GM18873 (cell line): ENCODE data around the gene SLC25A51.

Experiments used
- ATAC-seq: cut with Tn5 transposase; IDR thresholded peaks from one replicate; pipeline ENCODE4 v1.9.1; 2021; ENCODE audit warnings: mild to moderate bottlenecking, moderate library complexity, moderate number of reproducible peaks; ENCODE audit not compliant: unreplicated experiment, low FRiP score

The SLC25A51 gene

GRCh38 chr9:37938121-37938891 is 34.4 kb upstream of the SLC25A51 start:
- ATAC-seq = no peak

- no peak for ATAC-seq
Observed at GRCh38 chr9:37937366-37937765, 33.4 kb upstream of the SLC25A51 start.

- ATAC-seq = no peak
Observed at GRCh38 chr9:37936965-37937364, 33.0 kb upstream of the SLC25A51 start.

GRCh38 chr9:37936376-37936775 is 32.4 kb upstream of the SLC25A51 start:
- no peak for ATAC-seq

GRCh38 chr9:37935096-37935495 is 31.2 kb upstream of the SLC25A51 start:
- ATAC-seq = no peak

GRCh38 chr9:37931592-37931991 is 27.7 kb upstream of the SLC25A51 start:
- ATAC-seq = no peak

GRCh38 chr9:37929441-37929895 is 25.5 kb upstream of the SLC25A51 start:
- ATAC-seq = no peak

GRCh38 chr9:37928552-37929430 is 24.9 kb upstream of the SLC25A51 start:
- no peak for ATAC-seq

- no peak for ATAC-seq
Observed at GRCh38 chr9:37927601-37928551, 23.9 kb upstream of the SLC25A51 start.

GRCh38 chr9:37927132-37927531 is 23.2 kb upstream of the SLC25A51 start:
- no peak for ATAC-seq

GRCh38 chr9:37926737-37927118 is 22.8 kb upstream of the SLC25A51 start:
- no peak for ATAC-seq

GRCh38 chr9:37925786-37926736 is 22.1 kb upstream of the SLC25A51 start:
- no peak for ATAC-seq

GRCh38 chr9:37925006-37925405 is 21.1 kb upstream of the SLC25A51 start:
- no peak for ATAC-seq

GRCh38 chr9:37924538-37924937 is 20.6 kb upstream of the SLC25A51 start:
- no peak for ATAC-seq

- no peak for ATAC-seq
Observed at GRCh38 chr9:37923796-37924427, 20.0 kb upstream of the SLC25A51 start.

- no peak for ATAC-seq
Observed at GRCh38 chr9:37923118-37923795, 19.3 kb upstream of the SLC25A51 start.

- no peak for ATAC-seq
Observed at GRCh38 chr9:37922363-37923117, 18.6 kb upstream of the SLC25A51 start.
